Measurements from ENCODE around the gene CACNA1F.

CACNA1F gene

GRCh38 chrX:49269010-49269766 is 36.0 kb upstream of the CACNA1F start:
- peak; percentile 97 for DNase-seq
- Histone ChIP-seq H3K36me3 (replicated peaks) (no peaks in the 10 kb centered on the region), H3K27ac (peak overlapping the region; percentile 98), H3K4me3 (ENCODE audit: low read depth, low read length) (peak overlapping the region; percentile 66), H3K27me3 (replicated peaks) (no peaks in the 10 kb centered on the region)
- in situ Hi-C loops (cut with HindIII; ENCODE audit: low pct_ligation_motif_present, low sequenced_read_pairs), result no loop called here
- TF ChIP-seq, protein P1, sequence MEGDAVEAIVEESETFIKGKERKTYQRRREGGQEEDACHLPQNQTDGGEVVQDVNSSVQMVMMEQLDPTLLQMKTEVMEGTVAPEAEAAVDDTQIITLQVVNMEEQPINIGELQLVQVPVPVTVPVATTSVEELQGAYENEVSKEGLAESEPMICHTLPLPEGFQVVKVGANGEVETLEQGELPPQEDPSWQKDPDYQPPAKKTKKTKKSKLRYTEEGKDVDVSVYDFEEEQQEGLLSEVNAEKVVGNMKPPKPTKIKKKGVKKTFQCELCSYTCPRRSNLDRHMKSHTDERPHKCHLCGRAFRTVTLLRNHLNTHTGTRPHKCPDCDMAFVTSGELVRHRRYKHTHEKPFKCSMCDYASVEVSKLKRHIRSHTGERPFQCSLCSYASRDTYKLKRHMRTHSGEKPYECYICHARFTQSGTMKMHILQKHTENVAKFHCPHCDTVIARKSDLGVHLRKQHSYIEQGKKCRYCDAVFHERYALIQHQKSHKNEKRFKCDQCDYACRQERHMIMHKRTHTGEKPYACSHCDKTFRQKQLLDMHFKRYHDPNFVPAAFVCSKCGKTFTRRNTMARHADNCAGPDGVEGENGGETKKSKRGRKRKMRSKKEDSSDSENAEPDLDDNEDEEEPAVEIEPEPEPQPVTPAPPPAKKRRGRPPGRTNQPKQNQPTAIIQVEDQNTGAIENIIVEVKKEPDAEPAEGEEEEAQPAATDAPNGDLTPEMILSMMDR (IDR thresholded peaks at IDR 0.05; ENCODE audit: low read depth, low read length, missing control alignments), result no peak

- TF ChIP-seq, protein P1 (IDR thresholded peaks at IDR 0.05; ENCODE audit: low read depth, low read length, missing control alignments), result no peak
- in situ Hi-C loops (cut with HindIII; ENCODE audit: low pct_ligation_motif_present, low sequenced_read_pairs), result no loop called here
- Histone ChIP-seq H3K27me3 (replicated peaks) (no peaks in the 10 kb centered on the region), H3K36me3 (replicated peaks) (no peaks in the 10 kb centered on the region), H3K4me3 (ENCODE audit: low read depth, low read length) (peak overlapping the region; percentile 56), H3K27ac (peak overlapping the region; percentile 98)
- DNase-seq, result no peak
Observed at GRCh38 chrX:49268702-49269009, 35.5 kb upstream of the CACNA1F start.

DNA sequence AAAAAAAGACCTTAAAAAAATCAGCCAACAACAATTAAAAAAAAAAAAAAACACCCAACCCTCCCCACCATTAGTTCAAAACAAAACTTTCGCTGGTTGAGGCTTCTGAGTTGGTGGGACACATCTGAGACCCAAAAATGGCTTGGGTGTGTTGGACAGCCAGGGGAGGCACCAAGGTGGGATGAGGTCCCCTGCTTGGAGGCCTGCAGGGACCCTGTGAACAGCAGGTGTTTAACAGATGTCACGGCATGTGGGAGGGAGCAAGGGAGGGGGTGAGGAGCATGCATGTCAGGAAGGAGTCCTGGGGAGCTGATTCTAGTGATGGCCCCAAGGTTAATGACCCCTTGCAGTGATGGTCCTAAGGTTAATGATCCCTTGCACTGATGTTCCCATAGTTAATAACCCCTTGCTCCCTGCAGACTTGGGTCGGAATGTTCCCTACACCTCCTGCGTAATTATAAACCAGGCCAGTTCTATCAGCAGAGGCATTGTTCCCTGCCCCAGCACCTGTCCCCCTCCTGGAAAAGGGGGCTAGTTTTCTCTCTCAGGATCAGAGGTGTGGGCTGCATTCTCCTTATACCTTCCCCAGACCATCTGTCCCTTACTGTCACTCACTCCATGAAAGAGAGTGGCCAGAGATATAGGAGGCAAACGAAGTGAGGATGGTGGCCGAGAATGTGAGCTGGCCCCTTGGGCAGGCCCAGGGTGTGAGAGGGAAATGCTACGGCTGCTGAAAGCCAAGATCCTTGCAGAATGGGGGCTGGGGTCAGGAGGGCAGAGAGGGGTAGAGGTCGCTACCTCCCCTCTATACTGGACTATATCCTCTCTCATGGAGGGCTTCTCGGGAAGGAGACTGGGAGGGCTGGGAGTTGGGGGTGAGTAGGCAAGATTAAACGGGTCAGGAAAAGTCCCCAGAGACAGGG is 33.6 kb upstream of the CACNA1F start:
- Histone ChIP-seq H3K4me3 (ENCODE audit: low read depth, low read length) (no peak overlapping the region), H3K27ac (no peak overlapping the region), H3K36me3 (replicated peaks) (no peaks in the 10 kb centered on the region), H3K27me3 (replicated peaks) (no peaks in the 10 kb centered on the region)
- TF ChIP-seq, protein P1 (IDR thresholded peaks at IDR 0.05; ENCODE audit: low read depth, low read length, missing control alignments), result no peak
- in situ Hi-C loops (cut with HindIII; ENCODE audit: low pct_ligation_motif_present, low sequenced_read_pairs), result no loop called here
- no peak for DNase-seq

GRCh38 chrX:49264460-49264859 is 31.3 kb upstream of the CACNA1F start, which contains the start of gene FOXP3:
Gene FOXP3, minus strand, starts transcription at chrX:49264710. Its CDS starts 6,205 bp downstream, at chrX:49258505.
- Histone ChIP-seq H3K27me3 (replicated peaks) (no peaks in the 10 kb centered on the region), H3K36me3 (replicated peaks) (no peaks in the 10 kb centered on the region), H3K27ac (no peak within 1 kb of the TSS), H3K4me3 (ENCODE audit: low read depth, low read length) (no peak within 1 kb of the TSS)
- no peak for DNase-seq
- TF ChIP-seq, protein P1 (IDR thresholded peaks at IDR 0.05; ENCODE audit: low read depth, low read length, missing control alignments), result no peak
- in situ Hi-C loops (cut with HindIII; ENCODE audit: low pct_ligation_motif_present, low sequenced_read_pairs), result no loop called here

GRCh38 chrX:49263631-49264030 is 30.5 kb upstream of the CACNA1F start:
- no peak overlapping the region for H3K27ac ChIP-seq
- no peak overlapping the region for H3K4me3 ChIP-seq (ENCODE audit: low read depth, low read length)
- in situ Hi-C loops (cut with HindIII; ENCODE audit: low pct_ligation_motif_present, low sequenced_read_pairs), result no loop called here
- no peak for DNase-seq
- no peaks in the 10 kb centered on the region for H3K36me3 ChIP-seq (replicated peaks)
- no peaks in the 10 kb centered on the region for H3K27me3 ChIP-seq (replicated peaks)
- TF ChIP-seq, protein P1 (IDR thresholded peaks at IDR 0.05; ENCODE audit: low read depth, low read length, missing control alignments), result no peak
